Activated naive CD4-positive, alpha-beta T cell treated with anti-CD3 and anti-CD28 coated beads, Interleukin-2, amount 10 ng/mL, durations not matched to agents 7 days and 5 days (primary cell): Measurements from ENCODE around the gene PDCD2.

ENCODE experiments used
- CTCF ChIA-PET: fragments of 350-600 bp; sonication (Branson Sonifier 250); formaldehyde crosslinking; loops from one replicate; lab custom pipeline; 2021; ENCODE audit warnings: antibody characterized with exemption; lab: Charles Lee
- DNase-seq: peaks from one replicate; pipeline ENCODE4 v3.0.0-alpha.2; 2020
- H3K27ac Mint-ChIP-seq: one replicate; pipeline ENCODE4 v1.8.0; 2021; ENCODE audit warnings: mild to moderate bottlenecking, moderate library complexity, mixed read lengths
- H3K27me3 Mint-ChIP-seq: one replicate; pipeline ENCODE4 v1.8.0; 2021; ENCODE audit warnings: mild to moderate bottlenecking, mixed read lengths
- H3K36me3 Mint-ChIP-seq: one replicate; pipeline ENCODE4 v1.8.0; 2021; ENCODE audit warnings: mixed read lengths
- H3K4me1 Mint-ChIP-seq: one replicate; pipeline ENCODE4 v1.8.0; 2021; ENCODE audit warnings: mixed read lengths
- H3K4me3 Mint-ChIP-seq: one replicate; pipeline ENCODE4 v1.8.0; 2021; ENCODE audit warnings: mild to moderate bottlenecking, moderate library complexity, mixed read lengths
- H3K9me3 Mint-ChIP-seq: one replicate; pipeline ENCODE4 v1.8.0; 2021; ENCODE audit warnings: mixed read lengths

The PDCD2 gene

GRCh38 chr6:170564936-170565530, 19.4 kb downstream of the PDCD2 start:
- no peaks in the 10 kb centered on the region for H3K9me3 Mint-ChIP-seq
- CTCF ChIA-PET, result interaction anchor here (1.2 kb wide), 1 partner anchor 10 kb away, joined by 3 read pairs; no protein-coding TSS in a partner anchor
- no peak for DNase-seq
- H3K27ac Mint-ChIP-seq, result no peak overlapping the region
- H3K36me3 Mint-ChIP-seq, result peaks cover 42% of the 10 kb centered on the region
- no peak overlapping the region for H3K4me3 Mint-ChIP-seq
- H3K4me1 Mint-ChIP-seq, result peaks cover 2% of the 10 kb centered on the region
- no peaks in the 10 kb centered on the region for H3K27me3 Mint-ChIP-seq

GRCh38 chr6:170561555-170561954, 22.9 kb downstream of the PDCD2 start:
- DNase-seq, result no peak
- H3K9me3 Mint-ChIP-seq, result no peaks in the 10 kb centered on the region
- H3K27ac Mint-ChIP-seq, result no peak overlapping the region
- CTCF ChIA-PET, result interaction anchor here (1.1 kb wide), 1 partner anchor 23 kb away, joined by 4 read pairs; the partner anchor contains the start of gene PDCD2
- no peak overlapping the region for H3K4me3 Mint-ChIP-seq
- no peaks in the 10 kb centered on the region for H3K27me3 Mint-ChIP-seq
- peaks cover 17% of the 10 kb centered on the region for H3K4me1 Mint-ChIP-seq
- H3K36me3 Mint-ChIP-seq, result peaks cover 38% of the 10 kb centered on the region

- no peak overlapping the region for H3K27ac Mint-ChIP-seq
- no peaks in the 10 kb centered on the region for H3K27me3 Mint-ChIP-seq
- H3K36me3 Mint-ChIP-seq, result peaks cover 24% of the 10 kb centered on the region
- DNase-seq, result no peak
- CTCF ChIA-PET, result no interaction called here
- H3K9me3 Mint-ChIP-seq, result no peaks in the 10 kb centered on the region
- peaks cover 36% of the 10 kb centered on the region for H3K4me1 Mint-ChIP-seq
- H3K4me3 Mint-ChIP-seq, result no peak overlapping the region
Observed at GRCh38 chr6:170555305-170555704, 29.1 kb downstream of the PDCD2 start.

GRCh38 chr6:170554796-170555137, 29.7 kb downstream of the PDCD2 start:
- CTCF ChIA-PET, result no interaction called here
- Mint-ChIP-seq H3K4me1 (peaks cover 39% of the 10 kb centered on the region), H3K27me3 (no peaks in the 10 kb centered on the region), H3K27ac (no peak overlapping the region), H3K36me3 (peaks cover 23% of the 10 kb centered on the region), H3K9me3 (no peaks in the 10 kb centered on the region), H3K4me3 (no peak overlapping the region)
- no peak for DNase-seq

GRCh38 chr6:170554013-170554795, 30.2 kb downstream of the PDCD2 start, which contains the start of gene TBP:
TBP (plus strand) TSS chr6:170554369; CDS start chr6:170557030, 2,661 bp downstream.
- H3K9me3 Mint-ChIP-seq, result no peaks in the 10 kb centered on the region
- H3K27ac Mint-ChIP-seq, result no peak within 1 kb of the TSS
- peak; percentile 99 for DNase-seq
- CTCF ChIA-PET, result interaction anchor here (0.9 kb wide), 1 partner anchor 24 kb away, joined by 3 read pairs; no protein-coding TSS in a partner anchor
- H3K4me3 Mint-ChIP-seq, result no peak within 1 kb of the TSS
- peaks cover 44% of the 10 kb centered on the region for H3K4me1 Mint-ChIP-seq
- H3K36me3 Mint-ChIP-seq, result peaks cover 21% of the 10 kb centered on the region
- no peaks in the 10 kb centered on the region for H3K27me3 Mint-ChIP-seq

- Mint-ChIP-seq H3K27ac (no peak overlapping the region), H3K4me3 (no peak overlapping the region), H3K36me3 (peaks cover 26% of the 10 kb centered on the region), H3K9me3 (no peaks in the 10 kb centered on the region), H3K4me1 (peaks cover 46% of the 10 kb centered on the region), H3K27me3 (no peaks in the 10 kb centered on the region)
- CTCF ChIA-PET, result interaction anchor here (0.6 to 1.3 kb wide), 3 partner anchors 23 to 34 kb away, joined by 3 to 4 read pairs (median 3); partner anchors contain the start of gene PDCD2
- no peak for DNase-seq
Observed at GRCh38 chr6:170553534-170554012, 30.9 kb downstream of the PDCD2 start.

GRCh38 chr6:170552765-170553533, 31.5 kb downstream of the PDCD2 start, which contains the start of gene PSMB1:
PSMB1 (minus strand) TSS chr6:170553307; CDS start chr6:170553242, 65 bp downstream.
- peak; percentile 88 for DNase-seq
- CTCF ChIA-PET, result interaction anchor here (0.6 to 1.3 kb wide), 5 partner anchors 22 to 762 kb away, joined by 3 to 6 read pairs (median 3); partner anchors contain the start of gene PDCD2
- Mint-ChIP-seq H3K9me3 (no peaks in the 10 kb centered on the region), H3K27me3 (no peaks in the 10 kb centered on the region), H3K36me3 (peaks cover 25% of the 10 kb centered on the region), H3K4me3 (no peak within 1 kb of the TSS), H3K4me1 (peaks cover 42% of the 10 kb centered on the region), H3K27ac (no peak within 1 kb of the TSS)

- no peak overlapping the region for H3K27ac Mint-ChIP-seq
- no peaks in the 10 kb centered on the region for H3K9me3 Mint-ChIP-seq
- H3K36me3 Mint-ChIP-seq, result peaks cover 55% of the 10 kb centered on the region
- peaks cover 15% of the 10 kb centered on the region for H3K4me1 Mint-ChIP-seq
- DNase-seq, result no peak
- CTCF ChIA-PET, result interaction anchor here (0.9 to 1.5 kb wide), 2 partner anchors 16 to 17 kb away, joined by 3 to 6 read pairs; no protein-coding TSS in a partner anchor
- H3K27me3 Mint-ChIP-seq, result no peaks in the 10 kb centered on the region
- H3K4me3 Mint-ChIP-seq, result no peak overlapping the region
Observed at GRCh38 chr6:170545405-170545804, 39.0 kb downstream of the PDCD2 start.

- CTCF ChIA-PET, result interaction anchor here (1.4 kb wide), 1 partner anchor 12 kb away, joined by 3 read pairs; no protein-coding TSS in a partner anchor
- DNase-seq, result no peak
- no peaks in the 10 kb centered on the region for H3K9me3 Mint-ChIP-seq
- H3K4me1 Mint-ChIP-seq, result no peaks in the 10 kb centered on the region
- H3K27me3 Mint-ChIP-seq, result no peaks in the 10 kb centered on the region
- H3K4me3 Mint-ChIP-seq, result no peak overlapping the region
- peaks cover 56% of the 10 kb centered on the region for H3K36me3 Mint-ChIP-seq
- H3K27ac Mint-ChIP-seq, result peak overlapping the region; percentile 37
Observed at GRCh38 chr6:170542031-170542719, 42.3 kb downstream of the PDCD2 start.

- CTCF ChIA-PET, result no interaction called here
- H3K36me3 Mint-ChIP-seq, result peaks cover 52% of the 10 kb centered on the region
Observed at GRCh38 chr6:170537329-170537728, 47.1 kb downstream of the PDCD2 start.

GRCh38 chr6:170536671-170537070, 47.8 kb downstream of the PDCD2 start:
- H3K36me3 Mint-ChIP-seq, result peaks cover 51% of the 10 kb centered on the region
- H3K4me1 Mint-ChIP-seq, result no peaks in the 10 kb centered on the region
- no peak overlapping the region for H3K4me3 Mint-ChIP-seq
- no peaks in the 10 kb centered on the region for H3K27me3 Mint-ChIP-seq
- no peak for DNase-seq
- no peak overlapping the region for H3K27ac Mint-ChIP-seq
- CTCF ChIA-PET, result no interaction called here
- no peaks in the 10 kb centered on the region for H3K9me3 Mint-ChIP-seq

More at GRCh38 chr6:170537329-170537728, 47.1 kb downstream of the PDCD2 start:
- H3K27me3 Mint-ChIP-seq, result no peaks in the 10 kb centered on the region
- no peak overlapping the region for H3K4me3 Mint-ChIP-seq
- H3K9me3 Mint-ChIP-seq, result no peaks in the 10 kb centered on the region
- no peak for DNase-seq
- H3K27ac Mint-ChIP-seq, result no peak overlapping the region
- no peaks in the 10 kb centered on the region for H3K4me1 Mint-ChIP-seq

- no peak for DNase-seq
- Mint-ChIP-seq H3K4me1 (no peaks in the 10 kb centered on the region), H3K9me3 (no peaks in the 10 kb centered on the region), H3K36me3 (peaks cover 42% of the 10 kb centered on the region), H3K27me3 (no peaks in the 10 kb centered on the region), H3K4me3 (no peak overlapping the region), H3K27ac (no peak overlapping the region)
- CTCF ChIA-PET, result no interaction called here
Observed at GRCh38 chr6:170535004-170535403, 49.4 kb downstream of the PDCD2 start.

GRCh38 chr6:170533792-170534191, 50.6 kb downstream of the PDCD2 start:
- Mint-ChIP-seq H3K27me3 (no peaks in the 10 kb centered on the region), H3K27ac (no peak overlapping the region), H3K4me1 (peaks cover 4% of the 10 kb centered on the region), H3K4me3 (no peak overlapping the region), H3K9me3 (no peaks in the 10 kb centered on the region), H3K36me3 (peaks cover 38% of the 10 kb centered on the region)
- CTCF ChIA-PET, result no interaction called here
- no peak for DNase-seq
